ENCODE data around the gene DPM1. TPM values are rescaled to one million over a fixed set of nuclear protein-coding genes. Genes with fewer than 3 reads are reported as not detected.

Gene DPM1
- total and polyA plus RNA-seq, 2 experiments from 2014 or later: 76.2 to 89.8 TPM

- Histone ChIP-seq H3K9me3 (ENCODE audit: low read depth) (no peaks in the 10 kb centered on the region), H3K4me3 (no peak overlapping the region), H3K27ac (no peak overlapping the region), H3K36me3 (peaks cover 54% of the 10 kb centered on the region), H3K27me3 (no peaks in the 10 kb centered on the region), H3K4me1 (ENCODE audit: low read depth) (no peaks in the 10 kb centered on the region)
- TF ChIP-seq, protein P1, sequence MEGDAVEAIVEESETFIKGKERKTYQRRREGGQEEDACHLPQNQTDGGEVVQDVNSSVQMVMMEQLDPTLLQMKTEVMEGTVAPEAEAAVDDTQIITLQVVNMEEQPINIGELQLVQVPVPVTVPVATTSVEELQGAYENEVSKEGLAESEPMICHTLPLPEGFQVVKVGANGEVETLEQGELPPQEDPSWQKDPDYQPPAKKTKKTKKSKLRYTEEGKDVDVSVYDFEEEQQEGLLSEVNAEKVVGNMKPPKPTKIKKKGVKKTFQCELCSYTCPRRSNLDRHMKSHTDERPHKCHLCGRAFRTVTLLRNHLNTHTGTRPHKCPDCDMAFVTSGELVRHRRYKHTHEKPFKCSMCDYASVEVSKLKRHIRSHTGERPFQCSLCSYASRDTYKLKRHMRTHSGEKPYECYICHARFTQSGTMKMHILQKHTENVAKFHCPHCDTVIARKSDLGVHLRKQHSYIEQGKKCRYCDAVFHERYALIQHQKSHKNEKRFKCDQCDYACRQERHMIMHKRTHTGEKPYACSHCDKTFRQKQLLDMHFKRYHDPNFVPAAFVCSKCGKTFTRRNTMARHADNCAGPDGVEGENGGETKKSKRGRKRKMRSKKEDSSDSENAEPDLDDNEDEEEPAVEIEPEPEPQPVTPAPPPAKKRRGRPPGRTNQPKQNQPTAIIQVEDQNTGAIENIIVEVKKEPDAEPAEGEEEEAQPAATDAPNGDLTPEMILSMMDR (IDR thresholded peaks at IDR 0.05; ENCODE audit: low read depth, low read length): no peak
- DNase-seq (ENCODE audit: low read depth in 1 of 2, low spot score in 1 of 2): no peak
These were observed 64.7 kb downstream of the DPM1 start for GRCh38 chr20:50893620-50894019.

- peak overlapping the region; percentile 16 for H3K27ac ChIP-seq
- no peaks in the 10 kb centered on the region for H3K9me3 ChIP-seq (ENCODE audit: low read depth)
- H3K27me3 ChIP-seq: no peaks in the 10 kb centered on the region
- DNase-seq (ENCODE audit: low read depth in 1 of 2, low spot score in 1 of 2): no peak
- H3K4me3 ChIP-seq: no peak overlapping the region
- H3K36me3 ChIP-seq: peaks cover 53% of the 10 kb centered on the region
- H3K4me1 ChIP-seq (ENCODE audit: low read depth): no peaks in the 10 kb centered on the region
- TF ChIP-seq, protein P1 (IDR thresholded peaks at IDR 0.05; ENCODE audit: low read depth, low read length): no peak
These were observed 65.9 kb downstream of the DPM1 start for GRCh38 chr20:50892394-50892793.

- H3K27ac ChIP-seq: peak overlapping the region; percentile 43
- H3K4me3 ChIP-seq: no peak overlapping the region
- no peaks in the 10 kb centered on the region for H3K4me1 ChIP-seq (ENCODE audit: low read depth)
- H3K36me3 ChIP-seq: peaks cover 53% of the 10 kb centered on the region
- no peaks in the 10 kb centered on the region for H3K9me3 ChIP-seq (ENCODE audit: low read depth)
- H3K27me3 ChIP-seq: no peaks in the 10 kb centered on the region
- TF ChIP-seq, protein P1 (IDR thresholded peaks at IDR 0.05; ENCODE audit: low read depth, low read length): no peak
- peak in 1 of 2 donors; percentile 11 for DNase-seq (ENCODE audit: low read depth in 1 of 2, low spot score in 1 of 2)
These were observed 67.2 kb downstream of the DPM1 start for GRCh38 chr20:50891138-50891537.

GRCh38 chr20:50887576-50887975 lies 70.8 kb downstream of the DPM1 start:
- no peaks in the 10 kb centered on the region for H3K27me3 ChIP-seq

DNA sequence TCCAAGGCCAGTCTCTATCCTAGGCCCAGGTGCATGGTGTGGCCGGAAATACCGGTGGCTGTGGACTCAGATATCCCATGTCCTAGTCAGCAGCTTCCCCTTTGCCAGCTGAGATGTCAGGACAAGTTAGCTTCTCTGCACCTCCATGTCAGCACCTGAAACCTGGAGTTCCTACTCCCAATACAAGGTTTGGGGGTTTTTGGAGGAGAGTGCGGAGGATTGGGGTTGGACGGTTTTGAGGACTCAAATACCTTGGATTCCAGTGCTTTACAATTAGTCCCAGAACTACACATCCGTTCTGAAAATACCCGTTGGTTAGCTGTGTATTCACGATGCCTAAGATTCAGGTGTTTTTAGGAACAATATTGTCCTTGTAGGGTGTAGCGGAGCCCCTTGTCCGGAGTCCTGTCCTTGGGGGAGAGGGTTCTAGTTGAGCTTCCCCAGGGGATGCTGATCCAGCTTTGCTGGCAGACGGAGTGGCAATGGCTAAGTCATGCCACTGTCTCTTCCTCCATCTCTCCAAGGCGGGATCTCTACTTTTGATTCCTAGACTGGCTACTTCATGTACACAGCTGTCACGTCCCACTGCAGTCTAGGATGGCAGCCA lies 72.0 kb downstream of the DPM1 start:
- H3K27ac ChIP-seq: peak overlapping the region; percentile 76
- no peak for DNase-seq (ENCODE audit: low read depth in 1 of 2, low spot score in 1 of 2)
- no peaks in the 10 kb centered on the region for H3K4me1 ChIP-seq (ENCODE audit: low read depth)
- no peaks in the 10 kb centered on the region for H3K27me3 ChIP-seq
- no peak overlapping the region for H3K4me3 ChIP-seq
- peaks cover 20% of the 10 kb centered on the region for H3K36me3 ChIP-seq
- H3K9me3 ChIP-seq (ENCODE audit: low read depth): no peaks in the 10 kb centered on the region
- TF ChIP-seq, protein P1 (IDR thresholded peaks at IDR 0.05; ENCODE audit: low read depth, low read length): no peak

More at GRCh38 chr20:50887576-50887975, 70.8 kb downstream of the DPM1 start:
- Histone ChIP-seq H3K27ac (peak overlapping the region; percentile 54), H3K36me3 (peaks cover 30% of the 10 kb centered on the region), H3K4me3 (no peak overlapping the region), H3K4me1 (ENCODE audit: low read depth) (no peaks in the 10 kb centered on the region), H3K9me3 (ENCODE audit: low read depth) (no peaks in the 10 kb centered on the region)
- no peak for DNase-seq (ENCODE audit: low read depth in 1 of 2, low spot score in 1 of 2)
- TF ChIP-seq, protein P1 (IDR thresholded peaks at IDR 0.05; ENCODE audit: low read depth, low read length): no peak

Data from cardiac muscle cell (in vitro differentiated cells and primary cell).